HG03045 (cell line): Measurements from ENCODE around the gene CCNY.

ENCODE experiments used
- ATAC-seq: cut with Tn5 transposase; IDR thresholded peaks from one replicate; pipeline ENCODE4 v1.9.1; 2021; ENCODE audit warnings: mild to moderate bottlenecking, moderate library complexity; ENCODE audit not compliant: unreplicated experiment

CCNY gene

DNA sequence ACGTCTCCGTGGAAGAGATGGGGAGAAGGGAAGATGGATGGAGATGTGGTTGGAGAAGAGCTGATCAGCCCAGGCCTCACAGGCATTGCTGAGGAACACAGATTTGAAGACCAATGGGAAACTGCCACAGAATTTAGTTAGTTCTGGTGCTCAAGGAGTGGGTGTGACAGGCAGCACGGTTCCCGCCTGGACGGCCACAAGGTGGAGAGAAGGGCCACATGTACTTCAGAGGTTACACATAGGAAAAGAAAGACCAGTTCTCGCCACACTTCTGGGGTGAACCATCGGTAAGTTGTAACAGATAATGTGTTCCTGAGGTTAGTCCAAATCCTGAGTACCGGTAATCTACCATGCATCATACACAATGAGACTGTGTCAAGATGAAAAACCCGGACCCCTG, 239.3 kb downstream of the CCNY start:
- no peak for ATAC-seq

DNA sequence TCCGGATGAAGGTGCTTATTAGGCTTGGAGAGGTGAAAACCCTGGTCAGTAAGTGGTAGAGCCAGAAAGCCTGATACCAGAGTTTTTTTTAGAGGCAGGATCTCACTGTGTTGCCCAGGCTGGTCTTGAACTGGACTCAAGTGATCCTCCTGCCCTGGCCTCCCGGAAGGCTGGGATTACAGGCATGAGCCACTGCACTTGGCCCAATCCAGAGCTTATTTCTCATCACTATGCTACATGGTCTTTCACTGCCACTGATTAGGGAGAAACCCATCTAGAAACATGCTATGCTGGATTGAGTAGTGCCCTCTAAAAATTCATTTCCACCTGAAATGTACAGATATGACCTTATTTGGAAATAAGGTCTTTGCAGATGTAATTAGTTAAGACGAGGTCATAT, 240.4 kb downstream of the CCNY start:
- ATAC-seq: no peak

DNA sequence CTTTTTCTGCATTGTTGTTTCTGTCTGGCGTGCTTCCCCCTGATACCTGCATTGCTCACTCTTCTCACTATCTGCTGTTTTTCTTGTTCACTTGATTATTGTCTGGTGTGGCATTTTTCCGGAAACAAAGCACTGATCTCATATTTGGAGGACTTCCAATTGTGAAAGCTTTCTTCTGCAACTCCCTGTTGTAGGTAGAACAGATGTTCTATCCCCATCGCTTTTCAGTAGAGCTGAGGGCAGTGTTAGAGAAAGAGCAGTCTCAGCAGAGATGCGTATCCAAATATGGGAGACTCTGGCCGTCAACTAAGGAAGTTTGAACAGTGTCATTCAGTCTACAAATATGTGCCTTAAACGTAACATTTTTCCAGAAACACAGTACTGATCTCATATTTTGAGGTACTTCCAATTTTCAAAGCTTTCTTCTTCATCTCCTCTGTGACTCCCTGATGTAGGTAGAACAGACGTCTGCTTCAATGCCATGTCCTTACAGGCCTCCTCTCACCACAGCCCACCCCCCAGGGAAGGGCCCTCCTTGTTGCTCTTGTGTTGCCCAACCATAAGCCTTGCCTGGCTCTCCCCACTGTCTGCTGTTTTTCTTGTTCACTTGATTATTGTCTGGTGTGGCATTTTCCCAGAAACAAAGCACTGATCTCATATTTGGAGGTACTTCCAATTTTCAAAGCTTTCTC, 241.8 kb downstream of the CCNY start:
- no peak for ATAC-seq

DNA sequence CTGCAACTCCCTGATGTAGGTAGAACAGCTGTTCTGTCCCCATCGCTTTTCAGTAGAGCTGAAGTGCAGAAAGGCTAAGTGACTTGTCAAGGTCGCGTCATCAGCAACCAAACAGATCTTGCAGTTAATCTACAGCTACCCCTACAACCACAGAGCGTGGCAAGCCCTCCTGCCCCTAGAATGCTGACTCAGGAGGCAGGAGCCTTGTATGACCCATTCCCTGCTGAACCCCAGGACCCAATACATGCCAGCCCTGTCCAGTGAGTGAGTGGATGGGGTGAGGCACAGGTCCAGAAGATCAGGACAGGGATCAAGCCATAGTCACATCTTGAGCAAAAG, 242.3 kb downstream of the CCNY start:
- ATAC-seq: no peak

DNA sequence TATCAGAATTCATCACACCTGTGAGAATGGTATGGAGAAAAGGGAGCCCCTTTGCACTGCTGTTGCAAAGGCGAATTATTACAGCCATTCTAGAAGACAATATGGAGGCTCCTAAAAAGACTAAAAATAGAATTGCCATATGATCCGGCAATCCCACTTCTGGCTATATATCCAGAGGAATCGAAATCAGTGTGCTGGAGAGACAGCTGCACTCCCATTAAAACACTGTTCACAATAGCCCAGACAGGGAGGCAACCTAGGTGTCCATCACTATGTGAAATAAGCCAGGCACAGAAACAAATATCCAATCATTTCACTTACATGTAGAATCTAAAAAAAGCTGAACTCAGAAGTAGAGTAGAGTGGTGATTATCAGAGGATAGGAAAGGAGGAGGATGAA, 242.8 kb downstream of the CCNY start:
- no peak for ATAC-seq

DNA sequence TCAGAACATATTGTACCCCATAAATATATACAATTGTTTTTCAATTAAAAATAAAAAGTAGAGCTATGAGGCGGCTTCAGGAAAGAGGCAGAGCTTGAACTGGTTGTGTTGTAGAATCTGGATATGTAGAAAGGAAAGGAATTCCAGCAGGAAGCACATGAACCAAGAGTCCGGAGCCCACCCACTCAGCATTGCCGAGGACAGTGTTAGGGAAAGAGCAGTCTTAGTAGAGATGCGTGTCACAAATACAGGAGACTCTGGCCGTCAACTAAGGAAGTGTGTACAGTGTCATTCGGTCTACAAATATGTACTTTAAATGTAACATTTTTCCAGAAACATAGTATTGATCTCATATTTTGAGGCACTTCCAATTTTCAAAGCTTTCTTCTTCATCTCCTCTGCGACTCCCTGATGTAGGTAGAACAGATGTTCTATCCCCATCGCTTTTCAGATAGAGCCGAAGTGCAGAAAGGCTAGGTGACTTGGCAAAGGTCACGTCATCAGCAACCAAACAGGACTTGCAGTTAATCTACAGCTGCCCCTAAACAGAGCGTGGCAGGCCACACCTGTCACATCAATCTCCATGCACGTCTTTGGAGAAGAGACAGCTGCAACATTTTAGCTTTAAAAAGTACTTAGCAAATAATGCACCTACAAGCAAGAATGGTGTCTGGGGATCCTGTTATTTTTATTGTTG, 243.6 kb downstream of the CCNY start:
- no peak for ATAC-seq

DNA sequence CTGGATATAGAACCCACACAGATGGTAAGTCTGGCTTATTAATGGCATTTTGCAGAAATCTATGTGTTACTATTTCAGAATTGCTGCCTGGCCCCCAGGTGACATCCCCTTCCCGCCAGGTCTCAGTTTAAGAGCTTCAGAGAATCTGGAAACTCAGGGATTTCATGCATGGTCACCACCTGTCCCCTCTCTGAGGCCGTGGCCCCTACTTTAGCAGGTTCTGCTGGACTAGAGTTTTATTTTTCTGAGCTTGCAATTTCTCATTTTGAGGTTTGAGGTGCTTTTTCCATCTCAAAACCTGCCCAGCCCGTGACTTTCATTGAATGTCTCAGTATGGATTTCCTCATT, 244.1 kb downstream of the CCNY start:
- ATAC-seq: no peak

DNA sequence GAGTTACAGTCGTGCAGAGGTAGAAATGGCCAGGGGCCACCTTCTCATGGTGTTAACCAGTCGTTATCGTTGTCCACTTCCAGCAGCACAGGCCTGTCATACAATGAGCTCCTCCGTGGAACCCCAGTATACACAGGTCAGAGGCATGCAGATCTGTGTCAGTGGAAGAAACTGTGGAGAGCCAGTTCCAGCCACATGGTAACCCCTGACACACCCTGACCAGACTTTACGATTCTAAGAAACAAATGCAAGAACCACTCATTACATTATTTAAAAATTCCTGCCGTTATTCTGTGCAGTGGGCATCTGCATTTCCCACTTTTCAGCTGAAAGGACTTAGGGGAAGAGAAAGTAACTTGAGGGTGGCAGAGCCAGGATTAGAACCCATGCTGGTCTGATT, 245.3 kb downstream of the CCNY start:
- ATAC-seq: no peak

DNA sequence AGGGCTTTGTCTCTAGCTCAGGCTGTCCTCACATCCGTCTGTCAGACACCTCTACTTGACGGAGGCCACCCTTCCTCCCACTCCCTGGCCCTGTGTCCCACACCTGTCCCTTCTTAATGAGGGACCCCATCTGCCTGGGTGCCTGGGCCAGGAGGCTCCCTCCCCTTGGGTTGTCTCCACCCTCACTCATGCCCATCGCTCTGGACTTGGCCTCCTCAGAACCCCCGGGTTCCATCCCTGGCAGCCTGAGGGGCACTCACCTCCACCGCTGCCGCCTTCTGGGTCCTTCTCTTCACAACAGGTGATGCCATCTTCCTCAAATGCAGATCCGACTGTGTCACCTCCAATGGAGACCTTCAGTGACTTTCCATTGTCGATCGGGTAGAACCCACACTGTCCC, 248.6 kb downstream of the CCNY start:
- ATAC-seq: no peak

DNA sequence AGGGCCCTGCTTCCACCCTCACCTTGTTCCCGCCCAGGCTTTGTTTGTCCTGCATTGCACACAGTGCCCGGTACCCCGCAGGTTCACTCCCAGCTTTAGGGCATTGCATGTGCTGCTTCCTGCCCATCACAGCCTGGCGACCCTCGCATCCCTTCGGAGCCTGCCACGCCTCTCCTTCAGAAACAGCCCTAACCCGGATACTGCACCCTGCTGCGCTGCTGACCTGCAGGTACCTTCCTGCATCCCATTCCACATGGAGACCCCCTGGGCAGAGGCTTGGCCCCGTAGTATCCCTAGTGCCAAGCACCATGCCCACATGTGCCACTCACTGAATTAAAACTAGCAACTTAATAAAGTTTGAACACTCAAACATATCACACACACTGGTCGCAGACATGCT, 249.0 kb downstream of the CCNY start:
- no peak for ATAC-seq

DNA sequence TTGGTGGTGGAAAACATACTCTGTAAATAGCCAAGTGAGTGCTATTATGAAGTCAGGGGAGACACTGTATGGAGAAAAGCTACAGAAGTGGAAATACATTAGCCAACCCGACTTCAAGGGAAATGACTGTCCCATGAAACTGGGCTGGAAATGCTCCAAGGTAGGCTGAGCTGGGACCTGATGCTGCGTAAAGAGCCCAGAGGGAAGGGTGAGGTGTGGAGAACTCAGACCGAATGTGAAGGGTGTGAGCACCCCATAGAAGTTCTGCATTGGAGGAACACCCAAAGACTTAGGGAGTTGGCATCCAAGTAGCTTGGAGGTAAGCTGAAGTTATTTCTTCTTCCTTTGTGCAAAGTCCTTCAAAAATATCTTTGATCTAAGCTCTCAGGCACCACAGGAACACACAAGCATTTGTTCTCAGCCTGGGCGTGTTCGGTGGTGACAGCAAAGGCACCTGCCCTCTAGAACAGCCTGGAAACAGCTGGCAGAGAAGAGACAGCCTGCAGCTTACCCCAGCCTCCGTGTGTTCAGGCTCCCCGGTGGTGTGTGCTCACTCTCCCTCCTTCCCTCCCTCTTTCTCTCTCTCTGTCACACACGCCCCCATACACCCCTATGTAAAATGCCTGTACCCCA, 249.7 kb downstream of the CCNY start:
- no peak for ATAC-seq

DNA sequence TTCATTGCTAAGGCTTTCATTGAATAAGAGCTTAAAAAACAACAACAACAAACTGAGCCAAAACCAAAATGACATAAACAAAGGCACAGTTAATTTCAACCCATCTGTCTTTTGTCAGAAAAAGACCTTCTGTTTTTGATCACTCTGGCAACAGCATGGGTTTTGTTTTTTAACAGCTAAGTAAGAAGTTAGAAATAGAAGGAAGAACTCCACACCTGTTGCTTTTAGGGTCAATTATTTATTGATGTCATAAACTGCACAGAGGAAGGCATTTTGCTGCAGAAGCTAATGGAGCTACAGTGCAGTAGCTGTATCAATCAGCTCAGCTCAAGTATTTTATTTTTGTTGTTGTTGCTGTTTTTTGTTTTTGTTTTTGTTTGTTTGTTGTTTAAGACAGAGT, 252.5 kb downstream of the CCNY start:
- no peak for ATAC-seq

DNA sequence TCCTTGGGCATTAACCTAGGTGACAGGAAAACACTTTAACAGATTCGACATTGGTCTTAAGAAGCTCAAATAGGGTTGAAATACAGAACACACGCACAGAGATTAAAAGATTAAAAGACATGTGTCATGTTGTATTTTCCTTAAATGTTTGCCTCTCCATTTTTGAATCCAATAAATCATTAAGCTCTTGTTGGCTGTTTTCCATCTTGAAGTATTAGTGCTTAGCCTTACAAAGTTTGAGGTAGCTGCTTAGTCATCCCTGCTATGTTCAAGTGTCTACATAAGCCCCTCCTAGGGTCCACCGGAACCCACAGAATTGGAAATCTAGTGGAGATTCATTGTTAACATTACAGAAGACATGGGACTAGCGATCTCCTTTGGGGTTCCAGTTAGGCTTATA, 256.1 kb downstream of the CCNY start:
- no peak for ATAC-seq

DNA sequence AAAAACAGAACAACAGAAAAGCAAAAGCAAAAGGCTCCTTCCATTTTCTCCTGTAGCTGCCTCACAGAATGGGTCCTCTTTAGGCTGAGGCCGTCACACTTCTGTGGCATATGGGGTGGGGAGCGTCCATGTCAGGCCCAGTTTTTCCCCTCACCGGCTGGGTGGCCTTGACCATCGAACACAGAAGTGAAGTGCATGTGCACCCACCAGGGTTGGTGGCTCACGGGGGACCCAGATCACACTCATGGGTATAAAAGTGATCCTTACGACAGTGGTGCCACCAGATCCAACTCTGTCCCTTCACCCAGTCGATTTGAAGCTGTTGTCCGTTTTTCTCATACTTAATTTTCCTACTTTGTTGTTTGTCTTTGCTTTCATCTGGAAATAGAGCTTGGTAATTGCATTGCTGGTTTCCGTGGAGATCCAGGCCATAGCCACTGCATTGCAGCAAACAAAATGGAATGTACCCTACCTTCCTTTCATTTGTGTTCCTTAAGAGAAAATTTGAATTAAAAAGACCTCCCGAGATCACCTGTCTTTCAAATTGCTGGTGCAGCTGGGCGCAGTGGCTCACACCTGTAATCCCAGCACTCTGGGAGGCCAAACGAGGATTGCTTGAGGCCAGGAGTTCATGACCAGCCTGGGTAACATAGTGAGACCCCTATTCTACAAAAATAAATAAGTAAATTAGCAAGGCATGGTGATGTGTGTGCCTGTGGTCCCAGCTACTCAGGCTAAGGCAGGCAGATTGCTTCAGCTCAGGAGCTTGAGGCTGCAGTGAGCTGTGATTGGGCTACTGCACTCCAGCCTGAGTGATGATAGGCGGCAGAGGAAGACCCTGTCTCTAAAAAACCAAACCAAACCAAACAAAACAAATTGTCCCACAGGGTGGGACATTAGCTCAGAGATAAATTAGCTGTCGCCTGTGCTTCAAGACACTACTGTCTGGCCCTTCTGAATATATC, 258.1 kb downstream of the CCNY start:
- ATAC-seq: no peak

DNA sequence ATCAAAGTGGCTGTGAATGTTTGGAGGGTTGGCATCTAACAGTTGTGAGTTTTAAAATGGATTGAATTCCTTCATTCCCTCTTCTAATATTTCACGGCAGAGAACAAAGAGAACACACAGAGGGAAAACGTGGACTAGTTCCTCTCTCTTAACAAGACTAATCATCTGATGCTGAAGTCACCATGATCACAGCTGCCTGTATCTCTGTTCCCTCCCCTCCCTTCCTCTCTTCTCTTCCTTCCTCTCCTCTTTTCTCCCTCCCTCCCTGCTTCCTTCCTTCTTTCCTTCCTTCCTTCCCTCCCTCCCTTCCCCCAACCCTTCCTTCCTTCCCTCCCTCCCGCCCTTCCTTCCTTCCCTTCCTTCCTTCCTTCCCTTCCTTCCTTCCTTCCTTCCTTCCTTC, 258.8 kb downstream of the CCNY start:
- no peak for ATAC-seq

DNA sequence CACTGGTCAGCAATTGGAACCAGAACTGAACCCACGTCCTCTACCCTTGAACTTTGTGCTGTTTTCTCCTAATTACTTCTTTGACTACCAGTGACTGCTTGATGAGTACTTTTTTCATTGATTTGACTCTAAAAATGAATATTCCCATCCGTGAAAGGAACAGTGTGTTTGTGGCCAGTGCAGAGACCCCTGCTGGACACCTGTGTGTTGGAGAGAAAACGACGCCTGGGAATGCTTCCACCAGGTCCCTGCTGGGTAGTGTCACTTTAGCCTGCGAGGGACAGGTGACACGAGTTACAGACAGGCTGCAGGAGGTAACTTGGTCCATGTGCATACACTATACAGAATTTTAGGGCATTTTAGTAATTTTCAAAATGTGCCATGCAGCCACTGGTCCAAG, 262.1 kb downstream of the CCNY start:
- no peak for ATAC-seq

DNA sequence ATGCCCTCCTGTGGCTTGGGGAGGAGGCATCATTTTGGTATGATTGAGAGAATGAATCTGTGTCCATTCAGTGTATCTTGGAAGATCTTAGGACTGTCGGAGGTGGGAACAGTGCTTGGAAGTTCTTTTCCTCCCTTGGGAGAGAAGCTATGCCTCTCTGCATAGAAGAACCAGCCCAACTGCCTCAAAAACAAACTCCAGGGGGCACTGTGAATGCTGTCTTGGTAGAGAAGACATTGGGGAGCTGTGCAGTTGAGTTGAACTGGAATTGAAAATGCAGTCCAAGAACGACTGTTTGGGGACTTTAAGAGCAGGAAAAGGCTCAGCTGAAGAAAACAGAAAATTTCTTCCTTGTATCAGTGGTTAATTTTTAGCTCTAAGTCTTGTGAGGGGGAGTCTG, 263.9 kb downstream of the CCNY start:
- no peak for ATAC-seq

DNA sequence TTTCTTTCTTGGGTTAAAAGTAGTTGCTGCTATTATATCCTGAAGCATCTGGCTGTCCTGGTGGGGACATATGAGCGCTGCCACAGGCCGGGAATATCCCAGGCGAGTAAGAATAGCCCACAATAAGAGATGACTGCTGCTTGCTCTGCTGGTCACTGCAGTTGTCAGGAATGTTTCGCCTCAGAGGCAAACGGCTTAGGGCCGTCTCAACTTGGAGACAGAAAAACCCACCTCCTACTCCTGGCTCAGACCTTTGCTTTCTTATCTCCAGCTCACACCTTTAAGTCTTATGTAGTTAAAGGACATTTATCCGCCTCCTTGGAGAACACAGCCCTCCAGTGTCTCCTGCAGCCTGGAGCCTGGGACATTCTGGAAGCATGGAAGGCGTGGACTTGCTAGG, 268.9 kb downstream of the CCNY start, which contains the start of gene GJD4:
GJD4 (plus strand) TSS at position 151 of the 400 bp plus-strand sequence; CDS start at position 378, 227 bp downstream.
- no peak for ATAC-seq

DNA sequence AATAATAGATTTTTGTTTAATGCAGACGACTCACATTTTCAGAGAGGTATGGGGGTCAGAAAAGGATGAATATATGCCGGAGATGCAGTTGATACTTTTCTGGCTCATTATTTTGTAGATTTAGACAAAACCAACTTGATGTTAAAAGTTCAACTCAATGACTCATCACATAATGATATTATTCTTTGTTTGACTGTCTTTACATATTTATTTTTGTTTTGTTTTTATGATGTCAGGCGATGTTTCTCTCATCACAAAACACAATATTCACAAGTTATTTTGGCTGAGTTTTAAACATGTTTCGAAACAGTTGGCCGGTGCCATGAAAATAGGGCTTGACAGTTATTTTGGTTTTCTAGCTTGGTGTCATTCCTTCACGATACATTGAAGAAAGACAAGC, 270.1 kb downstream of the CCNY start:
- ATAC-seq: no peak

DNA sequence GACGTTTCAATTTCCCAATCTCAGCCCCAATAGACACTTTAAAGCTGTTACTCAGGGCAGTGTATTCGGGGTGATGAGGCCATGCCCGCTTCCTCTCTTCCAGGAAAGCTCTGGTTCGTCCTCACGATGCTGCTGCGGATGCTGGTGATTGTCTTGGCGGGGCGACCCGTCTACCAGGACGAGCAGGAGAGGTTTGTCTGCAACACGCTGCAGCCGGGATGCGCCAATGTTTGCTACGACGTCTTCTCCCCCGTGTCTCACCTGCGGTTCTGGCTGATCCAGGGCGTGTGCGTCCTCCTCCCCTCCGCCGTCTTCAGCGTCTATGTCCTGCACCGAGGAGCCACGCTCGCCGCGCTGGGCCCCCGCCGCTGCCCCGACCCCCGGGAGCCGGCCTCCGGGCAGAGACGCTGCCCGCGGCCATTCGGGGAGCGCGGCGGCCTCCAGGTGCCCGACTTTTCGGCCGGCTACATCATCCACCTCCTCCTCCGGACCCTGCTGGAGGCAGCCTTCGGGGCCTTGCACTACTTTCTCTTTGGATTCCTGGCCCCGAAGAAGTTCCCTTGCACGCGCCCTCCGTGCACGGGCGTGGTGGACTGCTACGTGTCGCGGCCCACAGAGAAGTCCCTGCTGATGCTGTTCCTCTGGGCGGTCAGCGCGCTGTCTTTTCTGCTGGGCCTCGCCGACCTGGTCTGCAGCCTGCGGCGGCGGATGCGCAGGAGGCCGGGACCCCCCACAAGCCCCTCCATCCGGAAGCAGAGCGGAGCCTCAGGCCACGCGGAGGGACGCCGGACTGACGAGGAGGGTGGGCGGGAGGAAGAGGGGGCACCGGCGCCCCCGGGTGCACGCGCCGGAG, 271.4 kb downstream of the CCNY start:
- ATAC-seq: no peak

DNA sequence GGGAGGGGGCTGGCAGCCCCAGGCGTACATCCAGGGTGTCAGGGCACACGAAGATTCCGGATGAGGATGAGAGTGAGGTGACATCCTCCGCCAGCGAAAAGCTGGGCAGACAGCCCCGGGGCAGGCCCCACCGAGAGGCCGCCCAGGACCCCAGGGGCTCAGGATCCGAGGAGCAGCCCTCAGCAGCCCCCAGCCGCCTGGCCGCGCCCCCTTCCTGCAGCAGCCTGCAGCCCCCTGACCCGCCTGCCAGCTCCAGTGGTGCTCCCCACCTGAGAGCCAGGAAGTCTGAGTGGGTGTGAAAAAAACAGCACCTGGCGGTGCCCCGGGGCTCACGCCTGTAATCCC, 272.0 kb downstream of the CCNY start:
- ATAC-seq: no peak
